T-cell (primary cell): Measurements from ENCODE around the gene ADH1A. TPM values are rescaled to one million over a fixed set of nuclear protein-coding genes. Genes with fewer than 3 reads are reported as not detected.

Source experiments
- ATAC-seq, 4 experiments: fragments of 200-7000 bp in 3 of 4; fragments of 150-1000 bp in 1 of 4; cut with Tn5 transposase; replicated peaks in 1 of 4; 1 replicate in 3 of 4; 2 replicates in 1 of 4; pipeline ENCODE4 v1.10.0; 2021; ENCODE audit warnings: moderate library complexity in 3 of 4, mild to moderate bottlenecking in 2 of 4, moderate number of reproducible peaks in 1 of 4
- CTCF ChIA-PET, 2 donors: fragments of 300-600 bp; sonication (Branson Sonifier 250); formaldehyde crosslinking; loops; one replicate each; lab custom pipeline; 2022; ENCODE audit warnings: antibody characterized with exemption in 2 of 2; lab: Charles Lee
- POLR2A ChIA-PET, 2 donors: fragments of 300-600 bp; sonication (Branson Sonifier 250); formaldehyde crosslinking; loops; one replicate each; lab custom pipeline; 2022; ENCODE audit warnings: antibody characterized with exemption in 2 of 2; lab: Charles Lee
- DNase-seq, 35 experiments: peaks; one replicate each; pipeline versions ENCODE4 v3.0.0 to v3.0.0-alpha.2; 2013 to 2023
- H3K27ac ChIP-seq: one replicate; pipeline ENCODE4 v1.5.1; 2013; ENCODE audit warnings: low read length
- H3K27me3 ChIP-seq, 2 experiments: replicated peaks in 1 of 2; 1 replicate in 1 of 2; 2 replicates in 1 of 2; pipeline versions ENCODE4 v1.6.1 to v1.7.0; 2013; ENCODE audit warnings: low read length in 1 of 2, mixed read lengths in 1 of 2; ENCODE audit not compliant: control insufficient read depth in 2 of 2, insufficient read depth in 2 of 2; ENCODE audit errors: extremely low read depth in 1 of 2
- H3K36me3 ChIP-seq, 2 donors: 1 replicate in 1 of 2; 2 replicates in 1 of 2; pipeline versions ENCODE4 v1.6.1 to v1.7.0; 2013; ENCODE audit warnings: low read length in 1 of 2; ENCODE audit not compliant: control insufficient read depth in 2 of 2, insufficient read depth in 1 of 2; ENCODE audit errors: extremely low read depth in 1 of 2
- H3K4me1 ChIP-seq, 2 experiments: 1 replicate in 1 of 2; 2 replicates in 1 of 2; pipeline versions ENCODE4 v1.6.1 to v1.7.0; 2013; ENCODE audit warnings: low read length in 2 of 2, mixed read lengths in 1 of 2; ENCODE audit not compliant: insufficient read depth in 2 of 2, control insufficient read depth in 1 of 2; ENCODE audit errors: extremely low read depth in 1 of 2
- H3K4me3 ChIP-seq, 2 donors: 1 replicate in 1 of 2; 2 replicates in 1 of 2; pipeline versions ENCODE4 v1.5.1 to v1.7.0; 2013; ENCODE audit warnings: mild to moderate bottlenecking in 2 of 2, low read length in 1 of 2, moderate library complexity in 1 of 2; ENCODE audit not compliant: control insufficient read depth in 1 of 2; ENCODE audit errors: extremely low read depth in 1 of 2
- H3K9me3 ChIP-seq: 2 replicates; pipeline ENCODE4 v1.7.0; 2013
- H3K27ac Mint-ChIP-seq, 2 donors: one replicate each; pipeline ENCODE4 v1.8.0; 2020 to 2021; ENCODE audit warnings: mild to moderate bottlenecking in 2 of 2, mixed read lengths in 2 of 2
- H3K27me3 Mint-ChIP-seq, 2 donors: one replicate each; pipeline ENCODE4 v1.8.0; 2021 to 2022; ENCODE audit warnings: mixed read lengths in 2 of 2
- H3K36me3 Mint-ChIP-seq: one replicate; pipeline ENCODE4 v1.8.0; 2021; ENCODE audit warnings: mixed read lengths
- H3K4me1 Mint-ChIP-seq, 3 donors: one replicate each; pipeline ENCODE4 v1.8.0; 2020 to 2022; ENCODE audit warnings: mixed read lengths in 3 of 3, mild to moderate bottlenecking in 1 of 3
- H3K4me3 Mint-ChIP-seq, 3 donors: one replicate each; pipeline ENCODE4 v1.8.0; 2020 to 2022; ENCODE audit warnings: mild to moderate bottlenecking in 3 of 3, mixed read lengths in 3 of 3, moderate library complexity in 3 of 3
- H3K9me3 Mint-ChIP-seq, 3 donors: one replicate each; pipeline ENCODE4 v1.8.0; 2020 to 2022; ENCODE audit warnings: mixed read lengths in 3 of 3
- WGBS: methylation state at CpG from one replicate; pipeline ENCODE4 v1.1.5; 2013; ENCODE audit warnings: missing lambda C conversion rate; ENCODE audit not compliant: insufficient coverage; 5-methylcytosine and 5-hydroxymethylcytosine counted together
- total RNA-seq, 35 experiments: library from RNA in 6 of 35; stranded (reverse) in 6 of 35; fragments of 120-200 nt in 1 of 35; gene quantifications; one replicate each; pipeline versions ENCODE4 v1.2.1 to v1.2.4 and lab custom pipeline; 2013 to 2026

ADH1A gene
- total RNA-seq, 5 donors from 2014 or later (not counting 1 experiment from before 2014, with no cell fraction given) = 0.20 TPM; not detected in 4

- H3K27ac Mint-ChIP-seq = no peak overlapping the region
- H3K4me3 Mint-ChIP-seq = no peak overlapping the region
- H3K4me1 Mint-ChIP-seq = no peaks in the 10 kb centered on the region
- peaks cover 18 to 34% (median 19%) of the 10 kb centered on the region in 3 donors for H3K9me3 Mint-ChIP-seq
- H3K27ac ChIP-seq = no peak overlapping the region
- H3K9me3 ChIP-seq = no peaks in the 10 kb centered on the region
- H3K4me3 ChIP-seq = no peak overlapping the region
- CTCF ChIA-PET = no interaction called here
- 72% methylated on average over 5 of the region's 5 CpGs for WGBS
- H3K27me3 ChIP-seq = peaks cover 0 to 4% of the 10 kb centered on the region in 2 experiments
- POLR2A ChIA-PET = no interaction called here
- H3K36me3 Mint-ChIP-seq = no peaks in the 10 kb centered on the region
- no peaks in the 10 kb centered on the region for H3K4me1 ChIP-seq
- no peaks in the 10 kb centered on the region for H3K36me3 ChIP-seq
- no peak for ATAC-seq
- peaks cover 12 to 13% of the 10 kb centered on the region in 2 donors for H3K27me3 Mint-ChIP-seq
- no peak for DNase-seq
Measured at GRCh38 chr4:99293357-99293756, 2.6 kb upstream of the ADH1A start.

- Histone ChIP-seq H3K36me3 (no peaks in the 10 kb centered on the region), H3K4me1 (no peaks in the 10 kb centered on the region), H3K27ac (no peak overlapping the region), H3K4me3 (no peak overlapping the region), H3K9me3 (no peaks in the 10 kb centered on the region), H3K27me3 (no peaks in the 10 kb centered on the region)
- Mint-ChIP-seq H3K27ac (no peak overlapping the region), H3K27me3 (peaks cover 0 to 4% of the 10 kb centered on the region in 2 donors), H3K4me1 (no peaks in the 10 kb centered on the region), H3K36me3 (no peaks in the 10 kb centered on the region), H3K9me3 (no peaks in the 10 kb centered on the region), H3K4me3 (no peak overlapping the region)
- ChIA-PET CTCF (no interaction called here), POLR2A (no interaction called here)
- ATAC-seq = no peak
- DNase-seq = no peak
Measured at GRCh38 chr4:99285387-99285786, 5.4 kb downstream of the ADH1A start.

- H3K4me3 ChIP-seq = no peak overlapping the region
- DNase-seq (no peak), ATAC-seq (no peak)
- H3K36me3 ChIP-seq = no peaks in the 10 kb centered on the region
- no CpG with 5 or more reads among the region's 2 CpGs for WGBS
- no peak overlapping the region for H3K4me3 Mint-ChIP-seq
- H3K27me3 ChIP-seq = no peaks in the 10 kb centered on the region
- CTCF ChIA-PET = no interaction called here
- H3K27ac ChIP-seq = no peak overlapping the region
- no peak overlapping the region for H3K27ac Mint-ChIP-seq
- no peaks in the 10 kb centered on the region for H3K4me1 ChIP-seq
- POLR2A ChIA-PET = no interaction called here
- no peaks in the 10 kb centered on the region for H3K9me3 Mint-ChIP-seq
- H3K27me3 Mint-ChIP-seq = peaks cover 4 to 8% of the 10 kb centered on the region in 2 donors
- no peaks in the 10 kb centered on the region for H3K4me1 Mint-ChIP-seq
- no peaks in the 10 kb centered on the region for H3K9me3 ChIP-seq
- H3K36me3 Mint-ChIP-seq = no peaks in the 10 kb centered on the region
Measured at GRCh38 chr4:99282731-99283130, 8.1 kb downstream of the ADH1A start.

- ATAC-seq = no peak
- Mint-ChIP-seq H3K9me3 (no peaks in the 10 kb centered on the region), H3K36me3 (no peaks in the 10 kb centered on the region), H3K27me3 (peaks cover 4 to 8% of the 10 kb centered on the region in 2 donors), H3K4me3 (no peak overlapping the region), H3K4me1 (no peaks in the 10 kb centered on the region), H3K27ac (no peak overlapping the region)
- POLR2A ChIA-PET = no interaction called here
- H3K4me3 ChIP-seq = no peak overlapping the region
- H3K27ac ChIP-seq = no peak overlapping the region
- WGBS = 93% methylated on average over 3 of the region's 5 CpGs
- H3K9me3 ChIP-seq = no peaks in the 10 kb centered on the region
- CTCF ChIA-PET = no interaction called here
- no peaks in the 10 kb centered on the region for H3K27me3 ChIP-seq
- no peak for DNase-seq
- H3K36me3 ChIP-seq = no peaks in the 10 kb centered on the region
- H3K4me1 ChIP-seq = no peaks in the 10 kb centered on the region
Measured at GRCh38 chr4:99281261-99281660, 9.5 kb downstream of the ADH1A start.

GRCh38 chr4:99276417-99276816 lies 14.4 kb downstream of the ADH1A start:
- H3K36me3 ChIP-seq = no peaks in the 10 kb centered on the region
- no peaks in the 10 kb centered on the region for H3K27me3 ChIP-seq
- ChIA-PET POLR2A (no interaction called here), CTCF (no interaction called here)
- WGBS = 100% methylated on average over 2 of the region's 2 CpGs
- no peaks in the 10 kb centered on the region for H3K4me1 Mint-ChIP-seq
- H3K4me3 Mint-ChIP-seq = no peak overlapping the region
- H3K9me3 Mint-ChIP-seq = no peaks in the 10 kb centered on the region
- no peak overlapping the region for H3K27ac ChIP-seq
- no peaks in the 10 kb centered on the region for H3K36me3 Mint-ChIP-seq
- DNase-seq (no peak), ATAC-seq (no peak)
- H3K27ac Mint-ChIP-seq = no peak overlapping the region
- no peak overlapping the region for H3K4me3 ChIP-seq
- H3K4me1 ChIP-seq = no peaks in the 10 kb centered on the region
- H3K9me3 ChIP-seq = no peaks in the 10 kb centered on the region
- peaks cover 5 to 8% of the 10 kb centered on the region in 2 donors for H3K27me3 Mint-ChIP-seq

GRCh38 chr4:99275885-99276284 lies 14.9 kb downstream of the ADH1A start:
- no peak for DNase-seq
- Mint-ChIP-seq H3K4me1 (no peaks in the 10 kb centered on the region), H3K27me3 (peaks cover 5 to 8% of the 10 kb centered on the region in 2 donors), H3K36me3 (no peaks in the 10 kb centered on the region), H3K9me3 (no peaks in the 10 kb centered on the region), H3K27ac (no peak overlapping the region), H3K4me3 (no peak overlapping the region)
- no peak for ATAC-seq
- Histone ChIP-seq H3K4me3 (no peak overlapping the region), H3K36me3 (no peaks in the 10 kb centered on the region), H3K27me3 (no peaks in the 10 kb centered on the region), H3K27ac (no peak overlapping the region), H3K4me1 (no peaks in the 10 kb centered on the region), H3K9me3 (no peaks in the 10 kb centered on the region)
- 100% methylated on average over 1 of the region's 3 CpGs for WGBS
- CTCF ChIA-PET = no interaction called here
- POLR2A ChIA-PET = no interaction called here

- CTCF ChIA-PET = no interaction called here
- POLR2A ChIA-PET = interaction anchor here in 1 of 2 donors (0.6 kb wide), 1 partner anchor 1112 kb away, joined by 6 read pairs; no protein-coding TSS in a partner anchor
- H3K27me3 ChIP-seq = no peaks in the 10 kb centered on the region
- no peak overlapping the region for H3K4me3 Mint-ChIP-seq
- H3K36me3 Mint-ChIP-seq = no peaks in the 10 kb centered on the region
- peaks cover 2 to 6% of the 10 kb centered on the region in 2 donors for H3K27me3 Mint-ChIP-seq
- no peak overlapping the region for H3K4me3 ChIP-seq
- H3K27ac Mint-ChIP-seq = no peak overlapping the region
- 50% methylated on average over 1 of the region's 5 CpGs for WGBS
- no peak for ATAC-seq
- H3K4me1 Mint-ChIP-seq = no peaks in the 10 kb centered on the region
- no peaks in the 10 kb centered on the region for H3K36me3 ChIP-seq
- H3K9me3 Mint-ChIP-seq = no peaks in the 10 kb centered on the region
- DNase-seq = no peak
- no peaks in the 10 kb centered on the region for H3K4me1 ChIP-seq
- H3K27ac ChIP-seq = no peak overlapping the region
- no peaks in the 10 kb centered on the region for H3K9me3 ChIP-seq
Measured at GRCh38 chr4:99275050-99275449, 15.7 kb downstream of the ADH1A start.
